Measurements from ENCODE around the gene ELF1.
"Not testable (repeated sequence)": the region's sequence is repeated elsewhere in the genome, so short reads cannot be mapped to it uniquely, and the experiment has no call there.

ELF1 gene

DNA sequence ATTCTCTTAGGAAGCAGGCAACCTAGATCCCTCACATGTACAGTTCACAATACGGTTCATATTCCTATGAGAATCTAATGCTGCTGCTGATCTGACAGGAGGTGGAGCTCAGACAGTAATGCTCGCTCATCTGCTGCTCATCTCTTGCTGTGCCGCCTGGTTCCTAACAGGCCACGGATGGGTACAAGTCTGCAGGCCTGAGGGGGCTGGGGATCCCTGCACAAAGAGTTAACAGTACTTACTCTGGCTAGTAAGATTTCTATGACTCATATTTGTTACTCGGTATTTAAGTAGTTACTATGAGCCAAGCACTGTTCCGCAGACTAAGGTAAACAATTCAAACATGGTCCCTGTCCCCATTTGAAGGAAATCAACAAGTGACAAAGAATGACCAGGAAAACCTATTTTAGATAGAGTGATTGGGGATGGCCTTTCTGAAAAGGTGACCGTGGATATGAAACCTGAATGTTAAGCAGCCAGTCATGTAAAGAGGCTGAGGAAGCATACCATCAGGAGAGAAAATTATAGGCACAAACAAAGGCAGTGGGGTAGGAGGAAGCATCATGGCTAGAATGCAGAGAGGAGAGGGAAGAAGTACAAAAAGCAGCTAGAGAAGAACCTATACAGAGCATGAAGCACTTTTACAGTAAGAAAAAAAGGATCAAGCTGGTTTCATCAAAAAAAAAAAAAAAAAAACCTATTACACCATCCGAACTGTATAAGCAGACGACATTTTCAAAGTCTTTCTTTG, 21.6 kb upstream of the ELF1 start:
- no peak for DNase-seq

DNA sequence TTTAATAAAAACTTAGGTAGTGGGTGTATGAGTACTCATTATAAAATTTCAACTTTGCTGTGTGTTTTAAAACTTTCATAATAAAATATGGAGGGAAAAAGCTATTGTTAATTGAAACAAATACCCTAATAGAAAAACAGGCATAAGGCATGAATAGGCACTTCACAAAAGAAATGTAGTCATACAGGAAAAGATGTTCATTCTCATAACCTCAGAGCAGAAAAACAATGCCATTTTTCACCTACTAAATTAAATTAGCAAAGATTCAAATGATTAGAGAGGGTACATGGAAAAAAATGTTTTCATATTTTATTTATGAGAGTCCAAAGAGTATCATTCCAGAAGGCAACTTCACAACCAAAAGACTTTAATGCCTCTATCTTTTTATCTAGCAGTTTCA, 20.6 kb upstream of the ELF1 start:
- no peak for DNase-seq

DNA sequence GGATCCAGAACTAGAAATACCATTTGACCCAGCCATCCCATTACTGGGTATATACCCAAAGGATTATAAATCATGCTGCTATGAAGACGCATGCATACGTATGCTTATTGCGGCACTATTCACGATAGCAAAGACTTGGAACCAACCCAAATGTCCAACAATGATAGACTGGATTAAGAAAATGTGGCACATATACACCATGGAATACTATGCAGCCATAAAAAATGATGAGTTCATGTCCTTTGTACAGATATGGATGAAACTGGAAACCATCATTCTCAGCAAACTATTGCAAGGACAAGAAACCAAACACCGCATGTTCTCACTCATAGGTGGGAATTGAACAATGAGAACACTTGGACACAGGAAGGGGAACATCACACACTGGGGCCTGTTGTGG, 17.4 kb upstream of the ELF1 start:
- not testable (repeated sequence) for DNase-seq

DNA sequence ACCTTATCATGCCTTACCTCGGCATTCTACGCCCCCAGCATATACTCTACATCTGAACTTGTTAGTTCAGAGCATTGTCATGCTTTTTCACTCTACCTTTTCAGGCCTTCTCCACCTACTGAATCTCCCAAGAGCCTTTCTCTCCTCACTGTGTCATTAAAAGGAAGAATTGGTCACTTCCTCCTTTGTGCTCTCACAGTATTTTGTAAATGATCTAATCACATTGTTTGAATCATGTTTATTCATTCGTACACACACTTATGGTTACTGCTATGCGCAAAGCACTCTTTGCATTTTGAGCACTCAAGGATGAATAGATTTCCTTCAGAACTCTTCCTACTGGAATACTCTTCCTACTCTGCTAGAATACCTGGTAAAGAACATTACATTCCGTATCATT, 15.8 kb upstream of the ELF1 start:
- DNase-seq, result no peak

DNA sequence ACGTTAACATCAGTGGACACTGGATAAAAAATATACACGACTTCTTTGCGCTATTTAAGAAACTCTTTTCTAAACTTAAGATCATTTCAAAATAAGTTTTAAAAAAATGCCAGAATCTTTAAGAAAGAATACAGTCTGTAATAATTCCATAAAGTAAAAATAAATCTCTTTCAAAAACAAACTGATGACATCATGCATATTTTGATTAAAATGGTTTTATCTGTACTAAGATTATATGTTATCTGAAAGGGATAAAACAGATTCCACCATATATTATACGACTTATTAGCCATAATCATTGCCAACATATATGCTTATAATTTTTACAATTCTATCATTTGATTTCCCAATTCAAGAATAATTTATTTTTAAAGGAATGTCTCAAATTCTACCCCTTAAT, 15.3 kb upstream of the ELF1 start:
- DNase-seq, result no peak

DNA sequence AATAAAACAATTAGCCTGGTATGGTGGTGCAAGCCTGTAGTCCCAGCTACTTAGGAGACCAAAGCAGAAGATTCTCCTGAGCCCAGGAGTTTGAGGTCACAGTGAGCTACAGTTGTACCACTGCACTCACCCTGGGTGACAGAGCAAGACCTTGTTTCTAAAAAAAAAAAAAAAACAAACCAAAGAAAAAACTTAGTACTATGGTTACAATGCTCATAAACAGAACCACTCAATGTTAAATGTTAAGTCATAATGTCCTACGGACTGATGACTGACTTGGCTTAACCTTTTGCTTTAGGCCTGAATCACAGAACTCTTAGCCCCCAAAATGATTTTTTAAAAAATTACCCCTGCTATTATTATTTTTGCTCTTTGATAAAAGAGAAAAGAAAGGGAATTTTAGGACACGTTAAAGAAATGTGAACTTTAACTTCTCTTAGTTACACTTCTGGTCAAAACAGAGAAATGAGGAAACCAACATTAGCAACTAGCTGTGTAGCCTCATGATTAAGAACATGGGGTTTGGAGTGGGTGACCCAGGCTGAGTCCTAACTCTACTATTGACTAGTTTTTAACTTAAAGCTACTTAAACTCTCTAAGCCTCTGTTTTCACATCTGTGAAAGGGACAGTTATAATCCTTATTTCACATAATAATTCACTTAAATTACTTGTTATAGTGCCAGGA, 13.7 kb upstream of the ELF1 start:
- DNase-seq, result no peak

DNA sequence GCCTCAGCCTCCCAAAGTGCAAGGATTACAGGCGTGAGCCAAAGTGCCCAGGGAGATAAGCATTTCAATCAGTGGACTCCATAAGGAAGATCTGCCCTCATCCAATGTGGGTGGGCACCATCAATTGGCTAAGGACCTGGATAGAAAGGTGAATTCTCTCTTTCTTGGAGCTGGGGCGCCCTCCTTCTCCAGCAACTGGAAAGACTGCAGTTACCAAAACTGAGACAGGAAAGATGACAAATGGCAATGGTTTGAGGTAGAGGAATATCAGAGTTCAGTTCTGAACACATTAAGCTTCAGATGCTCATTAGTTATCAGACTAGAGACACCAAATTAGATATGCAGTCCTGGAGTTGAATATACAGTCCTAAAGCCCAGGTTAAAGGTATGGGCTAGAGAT, 10.5 kb upstream of the ELF1 start:
- DNase-seq, result no peak

DNA sequence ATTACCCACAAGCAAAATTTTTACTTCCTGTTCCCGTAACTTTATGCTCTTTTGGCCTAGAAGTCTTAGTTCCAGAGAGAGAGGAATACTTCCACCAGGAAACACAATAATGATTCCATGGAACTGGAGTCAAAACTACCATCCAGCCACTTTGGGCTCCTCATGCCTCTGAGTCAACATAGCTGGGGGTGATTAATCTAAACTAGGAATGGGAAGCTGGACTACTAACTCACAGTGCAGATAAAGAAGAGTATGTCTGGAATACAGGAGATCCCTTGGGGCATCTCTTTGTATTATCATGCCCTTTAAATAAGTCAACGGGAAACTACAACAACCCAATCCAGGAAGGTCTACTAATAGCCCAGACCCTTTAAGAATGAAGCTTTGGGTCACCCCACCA, 8.9 kb upstream of the ELF1 start:
- peak; percentile 63 for DNase-seq

DNA sequence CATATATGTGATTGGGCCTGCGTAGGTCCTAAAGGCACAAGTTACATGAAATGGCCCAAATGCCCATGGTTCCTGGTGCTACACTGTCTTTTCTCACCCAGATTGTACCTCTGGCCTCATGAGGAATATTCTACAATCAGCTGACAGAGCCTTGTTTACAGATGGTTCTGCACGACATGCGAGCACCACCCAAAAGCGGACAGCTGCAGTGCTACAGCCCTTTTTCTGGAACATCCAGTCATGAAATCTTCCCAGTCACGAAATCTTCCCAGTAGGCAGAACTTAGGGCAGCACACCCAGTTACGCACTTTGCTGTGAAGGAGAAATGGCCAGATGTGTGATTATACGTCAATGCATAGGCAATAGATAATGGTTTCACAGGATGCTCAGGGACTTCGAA, 7.7 kb upstream of the ELF1 start:
- DNase-seq, result no peak

DNA sequence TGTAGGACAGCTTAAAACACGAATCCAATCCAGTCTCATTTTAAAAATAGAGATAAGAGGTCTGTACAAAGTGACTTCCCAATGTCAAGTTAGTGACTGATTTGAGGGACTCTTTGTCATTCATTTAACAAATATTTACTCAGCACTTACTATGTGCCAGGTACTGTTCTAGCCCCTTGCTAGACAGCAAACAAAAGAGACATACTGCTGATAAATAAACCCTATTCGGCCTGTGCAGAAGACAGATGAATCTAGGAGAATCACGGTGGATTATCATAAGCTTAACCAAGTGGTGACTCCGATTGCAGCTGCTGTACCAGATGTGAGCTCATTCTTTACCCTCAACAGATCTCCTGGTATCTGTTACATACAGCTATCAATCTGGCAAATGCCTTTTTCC, 6.4 kb upstream of the ELF1 start:
- no peak for DNase-seq

DNA sequence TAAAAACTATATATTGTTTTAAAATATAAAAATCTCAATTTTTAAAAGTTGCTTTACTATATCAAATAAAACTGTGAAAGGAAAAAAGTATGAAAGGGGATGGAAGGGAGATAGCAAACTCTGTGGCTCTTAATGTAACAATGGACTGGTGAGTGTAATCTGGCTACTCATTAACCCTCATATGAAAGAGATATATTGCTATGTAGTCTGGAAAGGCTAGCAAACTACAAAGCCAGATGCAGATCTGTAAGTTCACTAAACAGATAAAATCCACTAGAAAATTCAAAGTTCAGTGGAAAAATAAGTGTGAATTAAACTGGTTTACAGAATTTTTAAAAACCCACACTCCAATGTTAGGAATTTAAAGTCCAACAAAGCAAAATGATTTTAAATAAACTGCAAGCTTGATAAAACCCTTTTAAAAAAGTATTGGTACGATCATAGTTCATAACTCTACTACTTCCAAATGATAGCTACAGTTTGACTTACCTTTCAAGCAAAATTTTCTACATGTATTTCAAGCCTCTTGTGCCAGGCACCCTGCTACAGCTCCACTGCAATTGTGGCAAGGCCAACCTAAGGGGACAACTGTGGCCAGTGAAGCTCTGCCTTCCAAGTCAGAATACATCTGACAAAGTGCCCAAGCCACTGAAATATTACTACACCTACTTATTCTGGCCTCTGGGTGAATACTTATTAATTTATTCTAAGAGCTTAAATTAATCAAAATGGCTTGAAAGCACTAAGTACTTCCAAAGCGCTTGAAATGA, 647 bp upstream of the ELF1 start:
- DNase-seq, result no peak

DNA sequence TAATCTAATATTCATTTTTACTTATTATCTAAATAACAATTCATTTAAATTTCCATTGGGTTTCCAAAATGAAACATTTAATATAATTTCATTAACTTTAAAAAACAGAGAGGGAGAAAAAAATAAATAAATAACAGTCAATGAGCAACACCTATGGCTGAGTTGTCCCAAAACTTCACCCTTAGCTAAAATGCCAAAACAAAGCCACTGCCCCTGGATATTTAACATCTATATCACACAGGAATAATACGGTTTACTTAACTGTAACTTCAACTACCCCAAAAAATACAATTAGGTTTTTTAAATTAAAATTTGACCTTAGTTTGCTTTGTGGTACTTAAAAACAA, 541 bp downstream of the ELF1 start:
- no peak for DNase-seq

DNA sequence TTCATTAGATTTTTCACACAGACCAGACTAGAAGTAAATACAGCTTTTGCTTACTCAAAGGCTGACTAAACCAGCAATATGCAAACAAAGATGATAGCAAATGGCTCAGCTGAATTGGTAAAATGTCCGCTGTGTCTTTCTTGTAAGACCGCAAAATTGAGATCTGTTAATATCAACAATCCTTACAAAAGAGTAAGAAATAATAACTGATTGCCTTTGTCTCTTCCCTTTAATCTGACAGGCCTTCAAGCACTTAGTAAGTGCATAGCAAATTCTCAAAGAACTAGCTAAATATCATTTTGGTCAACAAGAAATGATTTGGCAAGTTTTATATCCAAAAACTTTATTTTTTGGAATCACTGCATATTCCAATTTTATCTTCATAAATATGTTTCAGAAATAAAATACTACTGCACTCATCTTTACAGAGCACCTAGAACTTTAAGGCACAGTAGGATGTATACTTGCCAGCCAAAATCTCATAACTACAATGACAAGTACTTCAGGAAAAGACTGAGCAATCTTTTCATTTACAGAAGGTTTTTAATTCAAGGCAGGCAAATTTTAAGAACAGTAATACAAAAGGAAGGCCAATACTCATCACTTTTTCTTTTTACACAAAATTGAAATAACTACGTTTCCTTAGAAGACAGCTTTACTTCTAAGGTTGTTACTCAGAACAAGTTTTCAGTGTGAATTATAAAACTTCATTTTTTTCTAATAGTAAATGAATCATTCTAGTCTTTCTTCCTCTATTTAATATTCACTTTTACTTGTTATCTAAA, 1.1 kb downstream of the ELF1 start:
- DNase-seq, result no peak

DNA sequence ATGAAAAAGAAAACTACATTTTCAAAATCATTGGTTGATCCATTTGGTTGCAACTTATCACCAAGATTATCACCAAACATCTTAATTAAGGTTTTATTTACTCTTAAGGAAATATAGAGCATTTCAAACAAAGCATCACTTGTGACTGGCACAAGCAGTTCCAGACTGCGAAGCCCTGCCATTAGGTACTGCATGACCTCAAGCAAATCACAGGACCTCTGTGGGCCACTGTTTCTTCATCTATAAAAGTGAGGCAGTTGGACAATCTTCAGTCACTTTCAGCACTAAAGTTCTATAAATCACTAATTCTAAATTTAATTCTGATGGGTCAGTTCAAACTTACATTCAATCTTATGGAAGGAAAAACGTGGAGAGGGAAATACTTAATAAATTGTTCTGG, 2.0 kb downstream of the ELF1 start:
- DNase-seq, result no peak

DNA sequence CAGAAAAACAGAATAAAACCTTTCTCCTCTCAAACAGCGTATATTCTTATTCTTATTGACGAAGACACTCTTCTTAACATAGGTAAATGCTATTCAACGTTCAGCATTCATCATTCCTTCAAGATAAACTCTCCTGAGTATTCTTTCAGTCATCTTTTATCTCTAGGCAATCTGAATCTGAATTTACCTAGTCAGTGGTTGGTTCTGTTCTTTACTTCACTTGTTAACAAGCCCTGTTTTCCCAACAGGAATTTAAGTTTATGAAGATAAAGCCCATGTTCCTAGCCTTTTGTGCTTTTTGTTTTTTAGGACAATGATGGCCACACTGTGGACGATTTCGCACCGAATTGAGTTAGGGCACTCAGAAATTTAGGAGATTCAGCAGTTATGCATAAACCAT, 3.2 kb downstream of the ELF1 start:
- DNase-seq, result no peak

DNA sequence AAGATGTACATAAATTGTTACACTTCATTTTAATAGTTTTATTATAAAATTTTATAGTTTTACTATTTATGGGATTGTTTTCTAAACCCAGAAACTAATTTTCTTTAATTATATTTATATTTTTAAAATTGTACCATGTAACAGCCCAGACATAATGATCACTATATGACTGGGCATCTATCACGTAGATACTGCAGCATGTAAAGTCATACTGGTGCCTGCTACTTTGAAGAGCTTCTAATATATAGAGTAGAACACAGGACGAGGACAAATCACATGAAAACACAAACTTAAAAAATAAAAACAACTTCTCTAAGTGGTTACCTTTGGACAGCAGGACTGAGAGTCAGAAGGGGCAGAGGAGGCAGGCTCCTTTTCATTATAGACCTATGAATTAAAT, 5.3 kb downstream of the ELF1 start:
- no peak for DNase-seq

DNA sequence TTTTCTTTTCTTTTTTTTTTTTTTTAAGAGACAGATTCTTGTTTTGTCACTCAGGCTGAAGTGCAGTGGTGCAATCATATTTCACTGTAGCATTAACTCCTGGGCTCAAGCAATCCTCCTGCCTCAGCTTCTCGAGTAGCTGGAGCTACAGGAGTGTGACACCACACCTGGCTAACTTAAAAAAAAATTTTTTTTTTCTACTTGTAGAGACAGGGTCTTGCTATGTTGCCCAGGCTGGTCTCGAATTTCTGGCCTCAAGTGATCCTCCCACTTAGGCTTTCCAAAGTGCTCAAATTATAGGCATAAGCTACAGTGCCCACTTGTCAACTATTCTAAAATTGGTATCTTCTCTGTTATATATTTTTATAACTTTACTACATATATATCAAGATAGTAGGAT, 6.6 kb downstream of the ELF1 start:
- DNase-seq, result no peak

DNA sequence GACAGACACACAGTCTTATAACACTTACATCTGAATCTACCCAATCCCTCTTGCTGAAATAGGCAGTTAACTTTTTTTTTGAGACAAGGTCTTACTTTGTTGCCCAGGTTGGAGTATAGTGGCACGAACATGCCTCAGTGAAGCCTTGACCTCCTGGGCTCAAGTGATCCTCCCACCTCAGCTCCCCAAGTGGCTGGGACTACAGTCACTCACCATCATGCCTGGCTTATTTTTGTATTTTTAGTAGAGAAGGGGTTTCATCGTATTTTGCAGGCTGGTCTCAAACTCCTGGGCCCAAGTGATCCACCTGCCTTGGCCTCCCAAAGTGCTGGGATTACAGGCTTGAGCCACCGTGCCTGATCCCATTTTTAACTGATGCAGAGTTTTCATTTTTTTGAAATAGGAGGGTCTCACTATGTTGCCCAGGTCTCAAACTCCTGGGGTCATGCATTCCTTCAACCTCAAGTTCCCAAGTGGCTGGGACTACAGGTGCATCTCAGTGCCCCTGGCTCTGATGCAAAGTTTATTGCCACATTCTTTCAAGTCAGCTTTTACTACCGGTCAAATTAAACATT, 7.6 kb downstream of the ELF1 start:
- DNase-seq, result no peak

DNA sequence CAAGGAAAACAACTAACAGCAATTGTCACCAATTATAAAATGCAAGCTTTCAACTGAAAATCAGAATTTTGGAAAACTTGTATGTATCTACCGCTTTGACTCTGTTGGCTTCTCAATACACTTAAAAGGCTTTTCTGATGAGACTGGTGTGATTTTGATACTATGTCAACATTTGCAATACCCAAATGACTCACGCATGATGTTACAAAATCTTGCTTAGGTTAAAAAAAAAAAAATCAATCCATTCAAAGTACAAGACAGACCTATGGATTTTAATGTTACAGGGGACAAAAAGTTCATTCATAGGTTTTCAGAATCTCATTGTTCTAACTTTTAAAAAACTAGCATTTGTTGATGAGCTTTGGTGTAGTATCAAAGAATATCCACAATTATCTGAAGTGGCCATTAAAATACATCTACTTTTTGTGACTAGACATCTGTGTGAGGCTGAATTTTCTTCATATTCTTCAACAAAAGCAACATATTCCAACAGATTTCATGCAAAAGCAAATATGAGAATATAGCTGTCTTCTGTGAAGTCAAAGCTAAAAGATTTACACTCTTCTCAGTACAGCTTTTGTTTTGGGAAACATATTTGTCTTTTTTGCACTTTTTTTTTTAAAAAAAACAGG, 10.7 kb downstream of the ELF1 start:
- peak; percentile 75 for DNase-seq

DNA sequence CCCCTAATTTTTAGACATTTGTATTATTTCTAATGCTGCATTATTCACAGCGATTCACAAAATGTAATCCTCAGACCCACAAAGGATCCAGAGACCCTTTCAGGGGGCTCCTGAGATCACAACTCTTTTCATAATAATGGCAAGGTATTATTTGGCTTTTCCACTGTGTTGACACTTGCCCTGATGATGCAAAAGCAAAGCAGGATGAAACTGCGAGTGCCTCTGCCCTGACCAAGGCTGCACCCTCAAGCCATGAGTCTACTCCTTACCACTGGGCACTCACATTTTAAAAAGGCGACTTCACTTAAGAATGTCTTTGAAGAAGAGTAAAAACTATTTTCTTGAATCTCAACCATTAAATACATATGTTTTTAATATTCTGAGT, 11.4 kb downstream of the ELF1 start:
- peak; percentile 20 for DNase-seq

DNA sequence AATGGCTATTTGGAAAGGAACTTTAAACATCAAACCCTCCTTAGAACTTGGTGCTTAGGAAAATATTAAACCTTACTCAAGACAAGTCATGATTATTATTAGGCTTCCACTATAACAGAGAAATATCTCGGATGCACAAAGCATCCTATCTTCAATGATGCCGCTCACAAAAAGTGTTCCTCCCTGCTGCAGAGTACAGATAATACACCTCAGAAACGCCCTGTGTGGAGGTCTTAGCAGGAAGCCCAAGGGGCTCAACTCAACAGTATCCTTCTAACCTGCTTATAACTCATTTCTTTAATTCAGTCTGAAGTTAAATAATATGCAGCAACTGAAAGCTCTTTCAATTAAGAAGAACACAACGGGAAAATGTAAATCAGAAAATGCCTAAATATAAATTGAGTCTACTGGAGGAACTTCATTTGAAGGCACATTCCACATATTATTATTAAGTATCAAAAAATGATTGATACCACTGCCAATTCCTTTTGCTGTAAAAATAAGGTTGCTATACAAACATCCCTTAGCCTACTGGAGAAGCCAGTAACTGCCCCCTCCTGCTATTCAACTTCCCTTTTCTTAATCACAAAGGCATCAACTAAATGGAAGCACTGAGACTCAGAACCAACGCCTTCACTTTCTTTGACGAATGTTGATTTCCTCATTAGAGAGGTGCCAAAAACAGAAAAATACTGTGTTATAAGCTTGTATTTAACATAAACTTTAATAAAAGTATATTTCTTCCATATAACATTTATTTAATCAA, 12.0 kb downstream of the ELF1 start:
- no peak for DNase-seq

DNA sequence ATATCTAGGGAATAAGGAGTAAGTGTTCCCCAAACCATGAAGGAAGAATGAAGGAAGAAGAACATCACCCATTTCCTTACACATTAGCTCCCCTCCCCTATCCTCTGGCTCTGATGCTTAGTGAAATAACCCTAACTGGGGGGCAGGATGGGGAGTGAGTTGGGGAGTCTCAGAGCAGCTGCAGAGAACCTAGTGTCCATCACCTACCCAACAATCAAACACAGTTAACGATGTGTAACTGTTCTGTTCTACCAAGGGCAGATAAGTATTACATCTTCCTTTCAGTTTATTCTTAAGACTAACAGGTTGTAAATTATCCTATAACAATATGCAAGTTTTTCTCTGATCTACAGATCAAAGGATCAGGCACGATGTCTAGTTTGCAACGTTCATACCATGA, 12.8 kb downstream of the ELF1 start:
- DNase-seq, result no peak

All from fibroblast of skin of back (primary cell).